ENCODE results near the gene LRP8.

DNA sequence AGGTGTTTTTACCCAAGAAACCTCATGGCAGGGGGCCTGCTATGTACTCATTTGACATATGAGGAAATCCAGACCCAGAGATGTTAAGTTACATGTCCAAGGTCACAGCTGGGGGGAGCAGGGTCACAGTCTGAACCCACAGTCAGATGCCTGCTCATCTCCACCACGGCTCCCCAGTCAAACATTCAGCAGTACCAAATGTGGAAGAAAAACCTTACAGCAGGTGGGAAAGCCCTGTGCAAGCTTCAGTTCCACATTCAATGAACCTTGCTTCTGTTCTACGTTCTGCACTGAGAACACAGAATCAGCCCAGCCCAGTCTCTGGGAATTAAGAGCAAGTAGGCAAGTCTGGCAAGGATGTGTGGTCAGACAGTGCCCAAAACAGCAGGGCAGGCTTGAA lies 35.2 kb downstream of the LRP8 start:
- TF ChIP-seq, protein P1, sequence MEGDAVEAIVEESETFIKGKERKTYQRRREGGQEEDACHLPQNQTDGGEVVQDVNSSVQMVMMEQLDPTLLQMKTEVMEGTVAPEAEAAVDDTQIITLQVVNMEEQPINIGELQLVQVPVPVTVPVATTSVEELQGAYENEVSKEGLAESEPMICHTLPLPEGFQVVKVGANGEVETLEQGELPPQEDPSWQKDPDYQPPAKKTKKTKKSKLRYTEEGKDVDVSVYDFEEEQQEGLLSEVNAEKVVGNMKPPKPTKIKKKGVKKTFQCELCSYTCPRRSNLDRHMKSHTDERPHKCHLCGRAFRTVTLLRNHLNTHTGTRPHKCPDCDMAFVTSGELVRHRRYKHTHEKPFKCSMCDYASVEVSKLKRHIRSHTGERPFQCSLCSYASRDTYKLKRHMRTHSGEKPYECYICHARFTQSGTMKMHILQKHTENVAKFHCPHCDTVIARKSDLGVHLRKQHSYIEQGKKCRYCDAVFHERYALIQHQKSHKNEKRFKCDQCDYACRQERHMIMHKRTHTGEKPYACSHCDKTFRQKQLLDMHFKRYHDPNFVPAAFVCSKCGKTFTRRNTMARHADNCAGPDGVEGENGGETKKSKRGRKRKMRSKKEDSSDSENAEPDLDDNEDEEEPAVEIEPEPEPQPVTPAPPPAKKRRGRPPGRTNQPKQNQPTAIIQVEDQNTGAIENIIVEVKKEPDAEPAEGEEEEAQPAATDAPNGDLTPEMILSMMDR (IDR thresholded peaks at IDR 0.05), result no peak
- TF ChIP-seq POLR2AphosphoS5 (IDR thresholded peaks at IDR 0.05) (no peak), POLR2A (IDR thresholded peaks at IDR 0.05) (no peak)
